ENCODE results near the gene CEP85. TPM values are rescaled to one million over a fixed set of nuclear protein-coding genes. Genes with fewer than 3 reads are reported as not detected.

CEP85 gene
- total and polyA plus RNA-seq, 9 of the 15 experiments (the other 6 are each of a cell fraction or from before 2014, with no cell fraction given) = 42.1 to 140 (median 92.6) TPM

GRCh38 chr1:26288311-26288941 lies 54.4 kb downstream of the CEP85 start (continued):
- TF ChIP-seq POLR3G (IDR thresholded peaks at IDR 0.05; ENCODE audit: extremely low read depth, insufficient read length, insufficient replicate concordance) (no peak), ATF6 (CRISPR knock-in tag; IDR thresholded peaks at IDR 0.05) (no peak), RBFOX2 (IDR thresholded peaks at IDR 0.05; ENCODE audit: low read depth, low read length) (no peak), NEUROD1 (IDR thresholded peaks at IDR 0.05; ENCODE audit: borderline replicate concordance, low read depth, low read length, partially characterized antibody) (no peak), ZNF12 (CRISPR knock-in tag; IDR thresholded peaks at IDR 0.05) (no peak), EGR1 (conservative IDR thresholded peaks at IDR 0.05) (no peak), SUPT5H (IDR thresholded peaks at IDR 0.05) (no peak), MITF (IDR thresholded peaks at IDR 0.05) (no peak; the same call in 1 of the 2 replicates), XRCC4 (IDR thresholded peaks at IDR 0.05; ENCODE audit: extremely low read depth, insufficient read depth, insufficient read length) (no peak), ZZZ3 (IDR thresholded peaks at IDR 0.05) (no peak), ZNF655 (CRISPR knock-in tag; IDR thresholded peaks at IDR 0.05) (no peak), SIX5 (IDR thresholded peaks at IDR 0.05; ENCODE audit: borderline replicate concordance in 1 of 2, insufficient read depth in 1 of 2, low read depth in 1 of 2, low read length in 2 of 2) (no peak), RNF219 (CRISPR knock-in tag; IDR thresholded peaks at IDR 0.05) (no peak), BHLHE40 (IDR thresholded peaks at IDR 0.05; ENCODE audit: low read length) (peak; percentile 4; the same call in 1 of the 2 replicates), ZNF316 (IDR thresholded peaks at IDR 0.05) (no peak), SRSF7 (optimal IDR thresholded peaks at IDR 0.05; ENCODE audit: low read depth, low read length) (no peak), PTTG1 (tag; IDR thresholded peaks at IDR 0.05; ENCODE audit: low read depth) (no peak), PHB2 (IDR thresholded peaks at IDR 0.05; ENCODE audit: low read depth) (no peak), MXI1 (IDR thresholded peaks at IDR 0.05; ENCODE audit: low read depth, low read length) (no peak), HINFP (tag; conservative IDR thresholded peaks at IDR 0.05; ENCODE audit: low read depth) (no peak), HCFC1 (IDR thresholded peaks at IDR 0.05; ENCODE audit: low read depth, low read length) (no peak)

Data from K562 (cell line).